Hematopoietic multipotent progenitor cell treated with erythropoietin and hydrocortisone succinate and interleukin-3 and kit ligand, for 15 days (in vitro differentiated cells): ENCODE results near the gene HM13.
"Not testable (repeated sequence)": the region's sequence is repeated elsewhere in the genome, so short reads cannot be mapped to it uniquely, and the experiment has no call there.

Source experiments
- DNase-seq: peaks from one replicate; pipeline ENCODE4 v3.0.0-alpha.2; 2015; ENCODE audit warnings: low spot score

HM13 gene

DNA sequence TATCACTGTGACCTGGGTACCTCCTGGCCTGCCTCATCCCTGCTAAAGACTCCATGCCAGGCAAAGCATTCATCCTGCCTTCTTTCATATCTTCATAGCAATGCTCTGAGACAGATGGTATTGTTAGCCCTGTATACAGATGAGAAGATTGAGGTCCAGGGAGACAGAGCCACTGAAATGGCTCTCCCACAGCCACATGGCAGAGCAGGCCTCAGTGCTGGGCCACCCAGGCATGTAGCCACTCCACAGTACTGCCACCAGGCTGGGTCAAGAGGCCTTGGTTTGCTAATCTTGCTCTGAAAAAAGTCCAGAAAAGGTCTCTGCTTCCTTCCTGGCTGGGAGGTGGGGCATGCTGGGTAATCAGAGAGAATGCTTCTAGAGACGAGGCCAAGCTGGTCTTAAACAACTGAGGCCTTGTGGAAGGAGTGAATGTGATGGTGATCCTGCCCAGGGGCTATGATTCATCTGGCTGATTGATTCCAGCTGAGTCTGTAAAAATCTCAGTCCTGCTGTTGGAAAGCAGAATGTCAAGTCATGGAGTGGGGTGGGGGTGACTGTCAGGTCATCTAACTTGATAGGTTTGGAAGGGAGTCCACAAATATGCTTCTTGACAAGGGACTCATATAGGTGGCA lies 29.8 kb downstream of the HM13 start:
- no peak for DNase-seq

- no peak for DNase-seq
Observed at GRCh38 chr20:31544600-31544999, 30.4 kb downstream of the HM13 start.

DNA sequence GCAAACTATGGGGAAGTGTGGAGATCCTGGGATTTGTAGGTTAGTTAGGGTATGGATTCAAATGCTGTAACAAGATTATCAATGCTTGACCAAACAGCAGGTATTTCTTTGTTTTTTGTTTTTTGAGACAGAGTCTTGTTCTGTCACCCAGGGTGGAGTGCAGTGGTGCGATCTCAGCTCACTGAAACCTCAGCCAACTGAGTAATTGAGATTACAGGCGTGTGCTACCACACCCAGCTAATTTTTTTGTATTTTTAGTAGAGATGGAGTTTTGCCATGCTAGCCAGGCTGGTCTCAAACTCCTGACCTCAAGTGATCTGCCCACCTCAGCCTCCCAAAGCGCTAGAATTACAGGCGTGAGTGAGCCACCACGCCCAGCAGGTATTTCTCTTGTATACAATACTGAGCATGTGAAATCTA lies 31.4 kb downstream of the HM13 start:
- not testable (repeated sequence) for DNase-seq

GRCh38 chr20:31547017-31547675 lies 32.9 kb downstream of the HM13 start:
- peak; percentile 86 for DNase-seq

DNA sequence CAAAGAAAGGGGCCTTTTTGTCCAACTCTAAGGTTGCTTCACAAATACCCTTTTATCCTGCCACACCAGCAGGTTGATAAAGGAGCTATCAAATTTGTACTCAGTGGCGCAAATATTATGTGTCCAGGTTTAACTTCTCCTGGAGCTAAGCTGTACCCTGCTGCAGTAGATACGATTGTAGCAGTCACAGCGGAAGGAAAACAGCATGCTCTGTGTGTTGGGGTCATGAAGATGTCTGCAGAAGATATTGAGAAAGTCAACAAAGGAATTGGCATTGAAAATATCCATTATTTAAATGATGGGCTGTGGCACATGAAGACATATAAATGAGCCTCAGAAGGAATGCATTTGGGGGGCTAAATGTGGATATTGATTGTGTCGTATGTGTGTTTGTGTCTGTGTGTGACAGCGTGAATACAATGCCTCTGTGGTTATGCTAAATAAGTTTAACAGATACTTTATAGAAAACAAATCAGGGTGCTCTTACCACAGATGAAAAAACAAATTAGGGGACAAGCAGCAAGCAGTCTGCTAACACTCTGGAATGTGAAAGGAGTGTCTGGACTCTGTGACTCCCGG lies 33.6 kb downstream of the HM13 start:
- no peak for DNase-seq

DNA sequence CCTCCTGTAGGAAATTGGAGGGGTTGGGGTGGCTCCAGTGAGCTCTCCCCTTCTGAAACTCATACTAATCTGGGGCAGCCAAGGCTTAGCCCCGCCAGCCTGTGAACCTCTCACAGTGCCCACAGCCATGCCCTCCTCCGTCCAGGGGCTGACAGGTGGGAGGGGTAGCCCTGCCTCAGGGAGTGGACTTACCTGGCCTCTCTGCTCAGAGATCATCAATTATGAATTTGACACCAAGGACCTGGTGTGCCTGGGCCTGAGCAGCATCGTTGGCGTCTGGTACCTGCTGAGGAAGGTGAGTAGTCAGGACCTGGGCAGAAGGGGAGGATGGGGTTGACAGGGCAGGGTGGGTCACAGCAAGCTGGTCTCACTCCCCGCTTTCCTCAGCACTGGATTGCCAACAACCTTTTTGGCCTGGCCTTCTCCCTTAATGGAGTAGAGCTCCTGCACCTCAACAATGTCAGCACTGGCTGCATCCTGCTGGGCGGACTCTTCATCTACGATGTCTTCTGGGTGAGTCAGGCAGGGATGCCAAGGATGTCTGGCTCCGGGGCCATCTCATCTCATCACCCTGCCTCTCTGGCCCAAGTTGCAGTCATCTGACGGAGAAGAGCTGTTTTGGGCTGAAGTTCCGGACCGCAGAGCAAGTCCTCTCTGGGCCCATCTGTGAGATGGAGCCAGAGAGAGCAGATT lies 34.7 kb downstream of the HM13 start:
- no peak for DNase-seq

GRCh38 chr20:31549513-31549880 lies 35.3 kb downstream of the HM13 start:
- no peak for DNase-seq

- no peak for DNase-seq
Observed at GRCh38 chr20:31550099-31550498, 35.9 kb downstream of the HM13 start.

- DNase-seq: no peak
Observed at GRCh38 chr20:31551163-31552081, 37.2 kb downstream of the HM13 start.

GRCh38 chr20:31555203-31555775 lies 41.0 kb downstream of the HM13 start:
- DNase-seq: peak; percentile 39

- DNase-seq: no peak
Observed at GRCh38 chr20:31559704-31560093, 45.5 kb downstream of the HM13 start.

- peak; percentile 88 for DNase-seq
Observed at GRCh38 chr20:31560094-31560745, 46.0 kb downstream of the HM13 start.

DNA sequence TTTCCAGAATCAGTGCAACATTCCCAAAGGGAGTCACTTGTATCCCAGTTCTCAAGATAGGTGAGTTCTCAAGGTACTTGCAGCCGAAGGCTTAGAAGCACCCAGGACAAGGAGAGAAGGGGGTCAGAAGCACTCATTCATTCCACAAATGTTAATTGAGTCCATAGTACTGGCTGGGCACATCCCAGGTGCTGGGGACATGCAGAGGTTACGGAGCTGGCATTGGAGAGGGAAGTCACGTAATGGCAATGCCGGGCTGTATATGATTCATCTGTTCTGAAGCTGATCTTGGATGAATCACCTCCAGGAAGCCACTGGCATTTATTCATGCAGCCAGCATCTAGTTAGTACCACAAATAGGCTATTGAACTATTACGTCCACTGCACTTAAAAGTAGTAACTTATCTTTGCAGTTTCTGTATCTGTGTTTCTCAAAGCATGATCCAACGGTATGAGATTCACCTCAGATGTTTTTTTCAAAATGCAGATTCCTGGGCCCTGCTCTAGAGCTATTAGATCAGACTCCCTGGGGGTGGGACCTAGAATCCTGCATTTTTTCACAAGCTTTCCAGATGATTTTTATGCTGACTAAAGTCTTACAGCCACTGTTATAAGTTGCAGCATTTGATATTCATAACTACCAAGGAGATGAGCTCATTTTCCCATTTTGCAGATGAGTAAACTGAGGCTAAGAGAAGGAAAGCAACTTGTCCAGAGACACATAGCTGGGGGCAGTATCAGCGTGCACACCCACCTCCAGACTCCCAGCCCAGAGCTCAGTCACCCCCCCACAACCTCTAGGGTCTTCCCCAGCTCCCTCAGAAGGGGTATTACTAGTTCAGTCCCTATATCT lies 46.7 kb downstream of the HM13 start:
- DNase-seq: no peak

DNA sequence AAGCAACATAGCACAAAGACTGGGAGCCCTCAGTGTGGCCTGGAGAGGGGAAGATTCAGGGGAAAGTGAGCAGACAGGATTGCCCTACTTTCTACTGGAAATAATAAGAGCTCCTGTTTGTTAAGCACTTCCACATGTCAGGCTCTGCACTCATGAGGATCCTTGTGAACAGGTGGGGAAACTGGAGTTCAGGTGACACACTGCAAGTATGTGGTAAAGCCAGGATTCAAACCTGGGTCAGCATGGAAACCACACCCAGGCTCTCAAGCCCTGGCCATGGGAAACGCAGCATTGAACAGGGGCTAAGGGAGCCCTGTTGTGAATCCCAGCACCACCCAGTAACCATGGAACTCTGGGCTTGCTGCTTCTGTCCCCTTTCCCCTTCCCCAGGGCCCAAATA lies 48.0 kb downstream of the HM13 start:
- DNase-seq: no peak

- DNase-seq: no peak
Observed at GRCh38 chr20:31564284-31564683, 50.0 kb downstream of the HM13 start.

DNA sequence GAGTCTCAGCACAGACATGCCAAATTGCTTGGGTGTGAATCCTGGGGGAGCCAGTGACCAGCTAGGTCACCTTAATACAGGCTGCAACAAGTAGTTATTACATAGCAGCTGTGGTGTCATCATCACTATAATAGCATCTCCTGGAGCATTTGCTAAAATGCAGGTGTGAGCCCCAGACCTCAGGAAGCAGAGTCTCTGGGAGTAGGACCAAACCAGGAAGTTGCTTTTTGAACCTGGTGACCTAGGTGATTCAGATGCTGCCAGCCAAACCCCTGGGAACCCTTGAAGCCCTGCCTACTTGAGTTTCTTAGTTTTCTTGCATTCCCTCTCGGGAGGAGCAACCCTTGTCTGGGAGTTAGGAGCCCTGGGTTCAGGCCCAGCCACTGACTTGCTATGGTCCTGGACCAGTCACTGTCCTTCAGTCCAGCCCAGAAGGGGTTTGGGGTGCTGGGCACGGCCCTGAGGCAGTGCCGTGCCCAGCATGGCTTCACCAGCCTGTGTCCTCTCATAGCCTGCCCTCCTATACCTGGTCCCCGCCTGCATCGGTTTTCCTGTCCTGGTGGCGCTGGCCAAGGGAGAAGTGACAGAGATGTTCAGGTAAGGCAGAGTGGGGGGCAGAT lies 51.6 kb downstream of the HM13 start:
- DNase-seq: no peak

- no peak for DNase-seq
Observed at GRCh38 chr20:31566319-31566657, 52.0 kb downstream of the HM13 start.

GRCh38 chr20:31566658-31567379 lies 52.6 kb downstream of the HM13 start:
- no peak for DNase-seq

- no peak for DNase-seq
Observed at GRCh38 chr20:31567380-31567720, 53.1 kb downstream of the HM13 start.
